Activated CD4-positive, CD25-positive, alpha-beta regulatory T cell treated with anti-CD3 and anti-CD28 coated beads, Interleukin-2, amount 50 U/mL, for 72 hours (primary cell): ENCODE measurements around the gene GNG13.
"Not testable (repeated sequence)": the region's sequence is repeated elsewhere in the genome, so short reads cannot be mapped to it uniquely, and the experiment has no call there.

Experiments
- DNase-seq: peaks from one replicate; pipeline ENCODE4 v3.0.0; 2021

GNG13 gene

GRCh38 chr16:831571-832413, 31.3 kb upstream of the GNG13 start:
- no peak for DNase-seq

GRCh38 chr16:830871-831570, 30.5 kb upstream of the GNG13 start:
- DNase-seq, result no peak

- DNase-seq, result no peak
These were observed 29.8 kb upstream of the GNG13 start for GRCh38 chr16:830107-830870.

- no peak for DNase-seq
These were observed 28.4 kb upstream of the GNG13 start for GRCh38 chr16:828891-829290.

- DNase-seq, result no peak
These were observed 27.0 kb upstream of the GNG13 start for GRCh38 chr16:827513-827912.

- no peak for DNase-seq
These were observed 25.0 kb upstream of the GNG13 start for GRCh38 chr16:825341-826061.

- DNase-seq, result no peak
These were observed 24.1 kb upstream of the GNG13 start for GRCh38 chr16:824601-825000.

- DNase-seq, result no peak
These were observed 23.7 kb upstream of the GNG13 start for GRCh38 chr16:824194-824593.

GRCh38 chr16:822909-823297, 22.4 kb upstream of the GNG13 start:
- no peak for DNase-seq

- no peak for DNase-seq
These were observed 21.8 kb upstream of the GNG13 start for GRCh38 chr16:822174-822908.

- DNase-seq, result no peak
These were observed 21.2 kb upstream of the GNG13 start for GRCh38 chr16:821751-822150.

- no peak for DNase-seq
These were observed 20.2 kb upstream of the GNG13 start for GRCh38 chr16:820748-821147.

GRCh38 chr16:820044-820408, 19.5 kb upstream of the GNG13 start:
- not testable (repeated sequence) for DNase-seq

- no peak for DNase-seq
These were observed 19.0 kb upstream of the GNG13 start for GRCh38 chr16:819336-820043.

- DNase-seq, result no peak
These were observed 18.1 kb upstream of the GNG13 start for GRCh38 chr16:818592-818991.

- no peak for DNase-seq
These were observed 17.6 kb upstream of the GNG13 start for GRCh38 chr16:818132-818531.

GRCh38 chr16:817001-817906, 16.7 kb upstream of the GNG13 start:
- no peak for DNase-seq

- no peak for DNase-seq
These were observed 15.3 kb upstream of the GNG13 start for GRCh38 chr16:815861-816260.

- no peak for DNase-seq
These were observed 14.4 kb upstream of the GNG13 start for GRCh38 chr16:814974-815373.

- no peak for DNase-seq
These were observed 13.4 kb upstream of the GNG13 start for GRCh38 chr16:813916-814412.
